Activated T-cell treated with anti-CD3 and anti-CD28 coated beads for 1 hour (primary cell): ENCODE data around the gene SND1.

ENCODE experiments used
- DNase-seq: peaks from one replicate; pipeline ENCODE4 v3.0.0-alpha.2; 2020; ENCODE audit warnings: low read depth

SND1 gene

DNA sequence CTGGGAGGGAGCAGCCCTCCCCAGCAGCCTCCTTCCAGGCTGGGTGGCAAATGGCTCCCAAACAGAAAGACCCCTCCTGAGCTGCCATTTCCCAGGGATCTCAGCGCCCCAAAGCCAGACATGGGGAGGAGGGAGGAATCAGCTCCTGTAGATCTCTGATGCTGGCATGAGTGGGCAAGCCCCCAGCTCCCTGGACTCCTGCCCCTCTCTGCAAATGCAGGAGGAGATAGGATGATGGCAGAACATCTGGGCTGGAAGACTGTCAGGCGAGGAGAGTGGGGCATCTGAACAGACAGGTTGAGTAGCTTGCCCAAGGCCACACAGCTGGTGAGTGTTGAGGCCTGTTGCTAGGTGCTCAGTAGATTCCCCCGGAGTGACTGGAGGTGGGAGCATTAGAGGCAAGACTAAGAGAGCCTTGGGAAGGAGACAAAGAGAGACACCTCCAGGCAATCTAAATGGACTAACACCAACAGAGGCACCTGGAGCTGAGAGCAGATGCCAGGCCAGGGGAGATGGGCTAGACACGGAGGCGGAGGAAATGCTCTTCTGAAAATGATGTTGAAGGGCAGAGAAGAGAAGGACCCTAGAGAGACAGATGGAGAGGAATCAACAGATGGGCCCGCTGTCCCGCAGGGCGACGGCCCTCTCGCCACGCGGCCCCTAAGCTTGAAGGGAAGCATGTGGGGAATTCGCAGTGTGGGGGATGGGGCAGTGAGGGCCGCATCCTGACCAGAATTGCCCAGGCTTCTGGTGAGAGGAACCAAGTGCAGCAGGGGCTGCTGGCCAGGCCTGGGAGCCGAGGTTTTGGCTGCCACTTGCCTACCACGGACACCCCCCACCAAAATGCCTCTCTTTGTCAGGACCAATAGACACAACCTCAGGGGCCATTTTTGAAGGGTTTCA, 464.1 kb downstream of the SND1 start:
- no peak for DNase-seq

DNA sequence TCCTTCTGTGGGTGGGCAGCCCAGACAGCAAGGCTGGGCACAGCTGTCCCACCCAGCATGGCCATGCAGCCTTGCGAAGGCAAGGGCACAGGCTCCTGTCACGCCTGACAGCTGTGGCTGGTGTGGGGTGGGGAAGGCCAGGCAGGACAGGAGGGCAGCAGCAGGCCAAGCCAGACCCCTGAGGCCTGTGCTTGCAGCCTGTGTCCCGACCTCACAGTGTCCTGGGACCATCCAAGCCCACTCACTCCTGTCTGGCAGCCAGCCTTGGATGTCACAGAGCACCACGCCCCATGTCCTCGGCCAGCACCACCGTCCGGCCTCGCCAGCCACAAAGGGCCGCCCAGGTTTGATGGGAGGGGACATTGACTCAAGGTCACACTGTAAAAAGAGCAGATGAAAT, 464.7 kb downstream of the SND1 start:
- DNase-seq, result no peak

DNA sequence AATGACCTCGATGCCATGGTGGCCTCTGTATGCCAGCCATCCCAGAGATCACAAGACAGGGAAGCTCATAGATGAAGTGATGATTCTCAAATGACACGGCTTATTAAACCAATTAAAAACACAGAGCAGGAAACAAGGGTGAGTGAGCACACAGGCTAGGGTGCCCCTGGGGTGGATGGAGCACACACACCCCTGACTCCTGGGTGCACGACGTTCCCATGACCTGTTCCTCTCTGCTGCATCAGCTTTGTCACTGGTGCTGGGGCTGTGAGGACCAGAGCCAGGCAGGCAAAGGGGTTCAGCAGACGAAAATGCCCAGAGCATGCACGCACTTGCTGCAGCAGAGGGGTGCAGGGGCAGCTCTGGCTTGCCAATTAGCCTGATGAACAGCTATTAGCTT, 465.7 kb downstream of the SND1 start:
- DNase-seq, result no peak

DNA sequence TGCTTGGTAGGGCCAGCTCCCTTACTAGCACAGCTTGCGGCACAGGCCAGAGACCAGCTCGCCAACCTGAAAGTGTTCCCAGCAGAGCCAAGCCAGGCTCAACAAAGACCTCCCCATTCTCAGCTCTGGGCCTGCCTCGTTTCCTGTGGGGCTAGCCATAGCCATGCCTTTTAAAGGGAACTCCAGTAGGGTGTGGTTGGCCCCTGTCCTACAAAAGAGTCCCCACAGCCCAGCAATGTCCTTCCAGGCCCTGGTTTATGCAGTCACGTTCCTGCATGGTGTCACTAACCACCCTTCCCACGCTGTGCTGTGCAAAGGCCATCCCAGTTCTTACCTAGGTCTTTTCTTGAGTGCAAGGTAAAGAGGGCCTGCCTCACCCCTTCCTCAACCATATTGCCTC, 467.0 kb downstream of the SND1 start:
- no peak for DNase-seq

DNA sequence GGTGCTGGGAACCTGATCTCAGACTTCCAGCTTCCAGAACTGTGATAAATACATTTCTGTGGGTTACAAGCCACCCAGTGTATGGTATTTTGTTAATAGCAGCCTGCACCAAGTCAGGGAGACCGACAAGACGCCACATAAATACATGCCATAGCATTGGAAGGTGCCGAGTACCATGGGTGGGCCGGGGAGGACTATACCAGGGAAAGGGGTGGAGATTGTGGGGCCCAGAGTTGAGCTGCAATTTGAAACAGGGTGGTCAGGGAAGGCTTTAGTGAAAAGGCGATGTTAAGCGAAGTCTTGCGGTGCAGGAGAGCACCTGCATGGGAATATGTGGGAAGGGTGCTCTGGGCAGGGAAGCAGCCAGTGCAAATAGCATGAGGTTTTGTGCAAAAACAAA, 468.1 kb downstream of the SND1 start:
- DNase-seq, result no peak

DNA sequence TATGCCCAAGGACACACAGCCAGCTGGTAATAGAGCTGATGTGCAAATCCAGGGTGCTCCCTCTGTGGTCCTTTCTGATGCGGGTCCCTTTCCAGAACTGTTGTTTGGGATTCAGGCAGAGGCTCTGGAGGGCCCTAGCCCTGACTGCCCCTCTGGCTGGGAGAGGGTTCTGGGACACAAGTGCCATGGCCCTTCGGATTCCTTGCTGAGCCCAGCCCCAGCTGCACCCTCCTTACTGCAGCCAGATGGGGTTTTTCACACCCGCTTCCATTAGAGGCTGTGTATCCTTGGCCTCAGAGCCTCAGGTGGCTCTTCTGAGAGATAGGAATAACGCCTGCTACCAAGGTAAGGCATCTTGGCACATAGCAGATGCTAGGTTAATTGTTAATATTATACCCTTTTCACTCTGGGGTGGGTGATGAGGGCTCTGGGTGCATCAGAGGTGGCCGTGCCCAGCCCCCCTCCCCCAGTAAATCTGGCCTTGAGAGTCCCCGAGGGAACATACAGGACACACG, 469.0 kb downstream of the SND1 start:
- no peak for DNase-seq

DNA sequence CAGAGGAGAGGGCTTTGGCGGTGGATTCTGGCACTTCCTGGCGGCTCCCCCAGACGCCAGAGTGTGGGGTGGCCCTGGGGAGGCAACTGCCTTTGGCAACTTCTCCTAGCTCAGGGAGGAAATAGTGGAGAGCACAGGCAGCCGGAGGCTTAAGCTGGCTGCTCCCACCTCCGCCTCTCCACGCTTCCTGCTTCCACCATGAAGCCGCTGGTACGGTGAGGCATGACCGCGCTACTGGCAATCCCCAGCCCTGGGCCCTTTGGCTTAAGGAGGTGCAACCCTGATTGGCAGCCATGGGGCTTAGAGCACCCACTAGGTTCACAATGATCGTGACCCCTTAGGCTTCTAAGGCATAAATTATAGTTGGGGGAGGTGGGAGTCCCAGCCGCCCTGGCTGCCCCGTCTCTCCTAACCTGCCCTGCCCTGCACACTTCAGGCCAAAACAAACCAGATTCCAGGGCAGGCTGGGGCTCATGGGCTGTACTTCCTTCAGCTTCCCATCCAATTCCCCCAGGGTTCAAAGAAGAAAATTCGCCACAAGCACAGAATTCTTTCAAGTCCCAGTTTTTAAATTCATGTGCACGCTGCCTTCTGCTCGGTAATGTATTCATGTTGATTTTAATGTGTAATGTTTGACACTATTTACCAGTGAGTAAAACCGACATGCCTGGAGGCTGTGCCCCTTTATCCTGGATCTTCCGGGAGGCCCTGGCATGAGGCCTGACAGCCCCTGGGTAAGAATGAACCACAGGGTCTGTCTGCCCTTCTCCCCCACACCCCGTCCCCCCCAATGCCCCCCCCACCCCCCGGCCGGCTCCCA, 469.9 kb downstream of the SND1 start:
- DNase-seq, result no peak

DNA sequence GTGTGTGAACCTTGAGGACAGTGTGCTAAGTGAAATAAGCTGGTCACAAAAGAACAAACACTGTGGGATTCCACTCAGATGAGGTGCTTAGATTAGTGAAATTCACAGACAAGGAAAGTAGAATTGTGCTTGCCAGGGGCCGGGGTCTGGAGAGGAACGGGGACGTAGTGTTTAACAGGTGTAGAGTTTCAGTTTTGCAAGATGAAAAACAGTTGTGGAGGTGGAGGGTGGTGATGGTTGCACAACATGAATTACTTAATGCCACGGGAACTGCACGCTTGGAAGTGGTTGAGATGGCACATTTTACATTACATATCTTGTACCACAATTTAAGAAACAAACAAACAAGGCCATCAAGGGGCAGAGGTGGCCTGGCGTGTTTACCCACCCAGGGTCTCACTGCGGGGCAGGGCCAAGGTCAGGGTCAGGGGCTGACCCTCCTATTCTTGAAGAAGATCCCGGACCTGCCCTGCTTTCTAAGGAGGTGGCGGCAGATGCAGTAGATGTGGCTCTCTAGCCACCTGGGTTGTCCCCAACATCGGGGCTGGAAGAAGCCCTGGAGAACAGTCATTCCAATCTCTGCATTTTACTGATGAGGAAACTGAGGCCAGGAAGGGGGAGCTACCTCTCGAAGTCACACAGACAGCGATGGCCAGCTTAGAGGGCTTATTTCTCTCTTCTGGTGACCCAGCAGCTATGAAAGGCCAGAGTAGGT, 470.7 kb downstream of the SND1 start:
- no peak for DNase-seq

DNA sequence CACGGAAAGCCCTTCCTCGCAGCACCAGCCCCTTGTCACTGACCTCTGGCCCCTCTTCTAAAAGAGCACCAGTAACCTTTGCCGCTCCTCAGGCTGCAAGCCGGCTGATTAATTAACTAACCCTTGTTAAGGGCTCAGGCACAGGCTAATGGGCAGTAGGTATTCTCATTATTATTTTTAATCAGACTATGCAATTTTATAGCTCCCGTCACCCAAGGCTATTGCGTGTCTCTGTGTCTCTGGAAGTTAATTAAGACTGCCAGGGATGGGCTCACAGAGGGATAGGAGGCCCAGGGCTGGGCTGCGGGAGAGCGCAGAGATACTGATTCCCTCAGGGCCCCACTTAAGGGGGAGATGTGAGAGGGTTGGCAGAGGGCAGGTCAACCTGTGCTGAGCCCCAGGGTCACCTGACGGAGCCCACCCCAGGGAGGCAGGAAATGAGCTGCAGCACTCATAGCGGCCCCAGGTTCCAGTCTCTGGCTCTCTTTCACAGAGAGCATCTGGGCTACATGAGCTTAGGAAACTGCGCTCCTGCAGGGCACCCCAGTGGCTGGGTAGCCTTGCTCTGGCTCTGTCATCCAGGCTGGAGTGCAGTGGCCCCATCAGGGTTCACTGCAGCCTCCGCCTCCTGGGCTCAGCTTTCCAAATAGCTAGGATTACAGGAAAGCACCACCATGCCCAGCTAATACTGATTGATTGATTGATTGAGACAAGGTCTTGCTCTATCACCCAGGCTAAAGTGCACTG, 471.5 kb downstream of the SND1 start:
- DNase-seq, result no peak

DNA sequence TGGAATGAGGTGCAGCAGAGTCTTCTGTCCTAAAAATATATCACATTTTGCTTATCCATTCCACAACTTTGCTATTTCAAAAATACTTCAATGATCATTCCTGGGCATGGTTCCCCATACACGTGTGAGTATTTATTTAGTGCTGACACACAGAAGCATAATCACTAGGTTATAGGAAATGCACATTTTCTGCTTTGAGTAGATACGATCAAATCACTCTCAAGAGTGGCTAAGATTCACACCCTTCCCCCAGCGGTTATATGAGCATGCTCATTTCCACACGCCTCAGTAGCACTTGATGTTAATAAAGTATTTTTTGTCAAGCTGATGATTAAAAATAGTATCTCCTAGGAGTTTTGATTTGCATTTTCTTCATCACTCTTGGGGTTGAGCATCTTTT, 472.8 kb downstream of the SND1 start:
- no peak for DNase-seq

DNA sequence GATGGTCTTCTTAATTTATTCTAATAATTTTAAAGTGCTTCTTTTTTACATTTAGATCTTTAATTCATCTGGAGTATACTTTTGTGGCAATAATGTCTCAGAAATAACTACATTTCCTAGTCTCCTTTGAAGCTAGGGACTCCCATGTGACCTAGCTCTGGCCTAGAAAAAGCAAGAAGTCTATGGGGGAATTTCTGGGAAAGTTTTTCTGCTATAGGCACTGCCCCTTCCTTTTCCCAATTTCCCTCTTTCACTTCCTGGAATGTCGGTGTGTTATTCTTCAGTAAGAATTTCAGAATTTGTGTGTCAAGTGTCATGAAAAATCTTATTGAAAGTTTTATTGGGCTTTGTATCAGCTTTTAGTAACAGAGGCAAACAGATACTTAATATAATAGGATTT, 473.8 kb downstream of the SND1 start:
- DNase-seq, result no peak

DNA sequence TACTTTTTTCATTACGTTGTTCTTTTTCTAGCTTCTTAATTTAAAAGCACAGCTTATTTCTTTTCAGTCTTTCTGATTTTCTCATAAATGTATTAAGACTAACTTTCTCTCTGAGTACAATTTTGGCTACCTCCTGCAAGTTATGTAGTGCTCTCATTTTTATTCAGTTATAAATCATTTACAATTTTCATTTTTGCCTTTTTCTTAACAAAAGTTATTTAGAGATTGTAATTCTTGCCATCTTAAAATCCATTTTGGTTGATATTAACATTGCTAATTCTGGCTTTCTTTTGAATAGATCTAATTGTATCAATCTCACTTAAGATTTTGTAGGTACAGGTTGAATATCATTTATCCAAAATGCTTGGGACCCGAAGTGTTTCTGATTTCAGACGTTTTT, 476.4 kb downstream of the SND1 start:
- DNase-seq, result no peak

DNA sequence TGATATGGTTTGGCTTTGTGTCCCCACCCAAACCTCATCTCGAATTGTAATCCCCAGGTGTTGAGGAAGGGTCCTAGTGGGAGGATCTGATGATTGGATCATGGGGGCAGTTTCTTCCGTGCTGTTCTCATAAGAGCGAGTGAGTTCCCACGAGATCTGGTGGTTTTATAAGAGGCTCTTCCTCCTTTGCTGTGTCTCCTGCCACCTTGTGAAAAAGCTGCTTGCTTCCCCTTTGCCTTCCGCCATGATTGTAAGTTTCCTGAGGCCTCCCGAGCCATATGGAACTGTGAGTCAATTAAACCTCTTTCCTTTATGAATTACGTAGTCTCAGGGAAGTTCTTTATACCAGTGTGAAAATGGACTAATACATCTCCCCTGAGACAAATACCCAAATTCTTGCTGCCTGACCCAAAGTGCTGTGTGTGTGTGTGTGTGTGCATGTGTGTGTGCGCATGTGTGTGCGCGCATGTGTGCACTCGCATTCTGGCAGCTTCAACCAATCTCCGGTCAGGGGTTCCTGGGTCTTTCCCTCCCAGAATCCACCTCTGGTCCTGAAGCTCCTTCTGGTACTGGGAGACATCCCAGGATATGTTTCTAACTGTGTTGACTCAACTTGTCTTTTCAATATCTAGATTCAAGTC, 477.4 kb downstream of the SND1 start:
- no peak for DNase-seq

DNA sequence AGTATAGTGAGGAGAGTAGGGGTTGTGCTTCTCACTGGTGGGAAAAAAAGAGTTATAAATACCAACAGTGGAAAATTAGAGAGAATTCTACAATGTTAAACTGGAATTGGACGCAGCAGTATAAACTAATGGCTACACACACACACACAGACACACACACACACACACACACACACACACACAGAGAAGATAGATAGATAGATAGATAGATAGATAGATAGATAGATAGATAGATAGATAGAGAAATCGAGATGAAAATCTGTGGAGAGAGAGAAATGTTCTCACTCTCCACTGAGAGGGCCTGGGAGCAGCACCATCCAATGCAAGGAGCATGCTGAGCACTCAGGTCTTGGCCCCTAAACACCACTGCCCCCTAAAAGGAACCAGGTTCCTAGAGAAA, 479.1 kb downstream of the SND1 start:
- no peak for DNase-seq

DNA sequence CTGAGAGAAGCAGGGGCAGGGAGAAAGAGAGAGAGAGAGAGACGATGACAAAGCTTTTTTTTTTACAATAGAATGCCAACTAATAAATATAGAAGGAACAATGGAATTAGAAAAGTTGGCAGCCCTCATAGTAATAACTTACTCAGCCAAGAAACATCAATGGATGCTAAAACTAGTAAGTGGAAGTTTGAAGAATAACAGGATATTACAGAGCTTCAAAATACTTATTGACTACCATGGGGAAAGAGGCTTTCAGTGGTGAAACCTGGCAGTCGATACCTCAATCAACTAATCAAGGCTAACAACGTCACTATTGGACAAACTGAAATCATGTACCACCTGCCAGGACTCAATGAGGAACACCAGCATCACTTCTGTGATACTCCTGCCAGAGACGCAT, 479.7 kb downstream of the SND1 start:
- DNase-seq, result no peak

DNA sequence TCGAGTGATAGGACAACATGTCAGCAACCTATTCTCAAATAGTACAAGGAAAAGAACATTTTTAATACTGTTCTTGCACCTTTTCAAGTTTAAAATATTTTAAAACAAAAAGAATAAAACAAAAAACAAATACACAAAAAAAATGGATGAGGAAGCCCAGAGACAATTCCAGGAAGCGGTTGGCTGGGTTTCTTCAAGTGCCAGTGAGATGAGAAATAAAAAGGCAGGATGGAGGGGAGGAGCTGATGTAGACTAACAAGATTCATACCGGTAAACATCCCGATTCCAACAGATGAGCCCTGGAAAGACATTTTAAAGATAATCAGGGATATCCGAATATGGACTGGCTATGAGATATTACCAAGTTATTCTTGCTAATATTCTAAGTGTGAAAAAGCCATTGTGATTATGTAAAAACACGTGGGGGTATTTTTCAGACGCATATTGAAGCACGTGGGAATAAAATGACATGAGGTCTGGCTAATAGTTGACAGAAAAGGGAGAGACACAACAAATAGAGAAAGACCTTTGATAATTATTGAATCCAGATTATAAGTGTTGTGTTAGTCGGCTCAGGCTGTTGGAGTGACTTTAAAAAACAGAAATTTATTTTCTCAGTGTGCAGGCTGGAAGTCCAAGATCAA, 480.6 kb downstream of the SND1 start:
- no peak for DNase-seq

DNA sequence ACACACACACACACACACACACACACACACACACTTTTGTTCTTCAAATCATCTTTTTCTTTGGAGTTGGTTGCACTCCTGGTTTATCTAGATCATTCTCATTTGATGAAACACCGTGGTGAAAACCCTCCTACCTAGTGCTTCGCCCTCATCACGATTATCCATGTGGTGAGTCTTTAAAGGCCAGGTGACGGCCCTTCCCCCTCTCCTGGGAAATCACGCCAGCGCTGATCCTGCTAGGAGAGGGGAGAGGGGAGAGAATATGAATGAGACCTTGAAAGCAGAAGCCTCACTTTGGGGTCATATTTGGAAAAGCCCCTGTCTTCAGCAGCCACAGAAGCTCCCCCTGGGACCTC, 483.1 kb downstream of the SND1 start:
- DNase-seq, result no peak

DNA sequence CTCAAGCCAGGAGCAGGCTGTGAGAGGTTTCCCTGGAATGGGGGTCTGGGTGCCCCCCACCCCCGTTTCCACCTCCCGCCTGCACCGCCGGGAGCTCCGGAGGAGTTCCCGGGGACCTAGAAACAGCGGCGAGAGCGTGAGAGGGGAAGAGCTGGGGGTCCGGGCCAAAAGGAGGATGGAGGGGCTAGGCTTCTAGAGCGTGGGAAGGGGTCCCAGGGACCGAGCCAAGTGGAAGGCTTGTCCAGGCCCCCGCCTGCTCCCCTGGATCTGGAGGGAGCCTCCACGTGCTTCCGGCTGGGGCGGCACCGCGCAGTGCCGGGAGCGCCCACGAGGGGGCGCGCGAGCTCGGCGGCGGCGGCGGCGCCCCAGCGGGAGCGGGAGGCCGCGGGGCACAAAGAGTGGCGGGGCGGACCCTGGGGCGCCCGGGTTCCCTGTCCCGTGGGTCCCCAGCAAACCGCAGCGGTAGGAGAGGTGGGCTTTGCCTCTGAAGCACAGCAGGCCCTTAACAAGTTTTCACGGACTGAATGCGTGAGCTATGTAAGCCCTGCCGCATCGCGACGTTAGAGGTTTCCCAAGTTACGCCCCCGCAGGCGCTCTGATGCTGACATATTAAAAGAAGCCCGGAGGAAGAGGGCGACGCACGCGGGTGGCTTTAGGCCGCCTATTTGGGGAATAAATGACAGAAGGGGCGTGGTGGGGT, 483.7 kb downstream of the SND1 start:
- DNase-seq, result peak; percentile 40

DNA sequence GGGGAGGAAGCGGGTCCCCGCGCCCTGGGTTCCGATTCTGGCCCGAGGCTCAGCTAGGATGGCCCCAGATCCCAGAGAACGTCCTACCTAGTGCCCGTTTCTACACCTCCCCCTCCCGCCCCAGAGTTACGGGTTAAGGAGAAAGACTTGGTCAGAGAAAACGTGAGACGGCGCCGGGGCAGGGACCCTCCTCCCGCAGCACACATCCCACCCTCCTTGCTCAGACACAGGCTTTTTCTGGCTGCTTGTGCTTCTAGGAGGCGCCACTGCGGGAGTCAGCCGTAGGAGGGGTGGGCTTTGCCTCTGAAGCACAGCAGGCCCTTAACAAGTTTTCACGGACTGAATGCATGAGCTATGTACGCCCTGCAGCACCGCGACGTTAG, 484.2 kb downstream of the SND1 start:
- DNase-seq, result no peak

DNA sequence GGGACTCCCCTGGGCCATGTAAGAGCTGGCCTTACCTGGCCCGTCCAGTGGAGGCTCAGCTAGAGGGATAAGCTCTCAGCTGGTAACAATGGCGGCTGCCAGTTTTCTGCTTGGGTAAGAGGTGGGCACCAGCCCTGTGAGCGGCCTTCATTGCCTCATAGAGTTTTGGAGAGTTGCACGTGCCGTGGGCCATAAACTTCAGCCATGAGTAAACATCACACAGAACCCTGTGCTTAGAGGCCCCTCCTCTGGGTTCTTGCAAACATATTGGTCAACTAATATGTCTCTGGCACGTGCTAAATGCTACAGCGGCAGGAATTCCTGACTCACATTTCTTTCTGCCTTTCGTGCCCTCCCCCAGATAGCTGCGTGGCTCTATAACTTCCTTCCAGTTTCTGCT, 485.2 kb downstream of the SND1 start:
- DNase-seq, result no peak
